Astrocyte (in vitro differentiated cells and primary cell): ENCODE data around the gene HTR1D.

Source experiments
- EZH2 ChIP-seq: IDR thresholded peaks from 2 replicates; pipeline ENCODE4 v1.6.1; 2012; ENCODE audit warnings: mild to moderate bottlenecking, low read length, inconsistent platforms; ENCODE audit not compliant: insufficient read depth
- TF ChIP-seq, protein P1 (sequence below): IDR thresholded peaks from 2 replicates; pipeline ENCODE4 v1.5.1; 2011; ENCODE audit warnings: low read depth, mild to moderate bottlenecking, inconsistent platforms, low read length, moderate library complexity; ENCODE audit not compliant: insufficient read depth

GRCh38 chr1:23150125-23150524 lies 67.2 kb downstream of the HTR1D start:
- TF ChIP-seq, protein P1, sequence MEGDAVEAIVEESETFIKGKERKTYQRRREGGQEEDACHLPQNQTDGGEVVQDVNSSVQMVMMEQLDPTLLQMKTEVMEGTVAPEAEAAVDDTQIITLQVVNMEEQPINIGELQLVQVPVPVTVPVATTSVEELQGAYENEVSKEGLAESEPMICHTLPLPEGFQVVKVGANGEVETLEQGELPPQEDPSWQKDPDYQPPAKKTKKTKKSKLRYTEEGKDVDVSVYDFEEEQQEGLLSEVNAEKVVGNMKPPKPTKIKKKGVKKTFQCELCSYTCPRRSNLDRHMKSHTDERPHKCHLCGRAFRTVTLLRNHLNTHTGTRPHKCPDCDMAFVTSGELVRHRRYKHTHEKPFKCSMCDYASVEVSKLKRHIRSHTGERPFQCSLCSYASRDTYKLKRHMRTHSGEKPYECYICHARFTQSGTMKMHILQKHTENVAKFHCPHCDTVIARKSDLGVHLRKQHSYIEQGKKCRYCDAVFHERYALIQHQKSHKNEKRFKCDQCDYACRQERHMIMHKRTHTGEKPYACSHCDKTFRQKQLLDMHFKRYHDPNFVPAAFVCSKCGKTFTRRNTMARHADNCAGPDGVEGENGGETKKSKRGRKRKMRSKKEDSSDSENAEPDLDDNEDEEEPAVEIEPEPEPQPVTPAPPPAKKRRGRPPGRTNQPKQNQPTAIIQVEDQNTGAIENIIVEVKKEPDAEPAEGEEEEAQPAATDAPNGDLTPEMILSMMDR = no peak
- TF ChIP-seq EZH2 = no peak
